AG04450 (cell line): ENCODE data around the gene IBA57. TPM values are rescaled to one million over a fixed set of nuclear protein-coding genes. Genes with fewer than 3 reads are reported as not detected.
"Not testable (repeated sequence)": the region's sequence is repeated elsewhere in the genome, so short reads cannot be mapped to it uniquely, and the experiment has no call there.

Experiments
- CTCF ChIA-PET: fragments of 300-600, 350-600 bp; formaldehyde crosslinking; extraction: SDS; loops from one replicate; lab custom pipeline; 2022; ENCODE audit warnings: antibody characterized with exemption, inconsistent platforms; lab: Charles Lee
- POLR2A ChIA-PET: fragments of 350-600 bp; formaldehyde crosslinking; extraction: SDS; loops from one replicate; lab custom pipeline; 2021; ENCODE audit warnings: antibody characterized with exemption, inconsistent platforms; lab: Yijun Ruan, JAX
- DNase-seq: peaks from one replicate; pipeline ENCODE4 v3.0.0-alpha.2; 2011; ENCODE audit warnings: low read depth, low spot score
- H3K27ac ChIP-seq: one replicate; pipeline ENCODE4 v1.5.1; 2012; ENCODE audit warnings: low read depth, low read length, control low read depth
- H3K27me3 ChIP-seq: one replicate; pipeline ENCODE4 v1.6.0; 2012; ENCODE audit warnings: low read length; ENCODE audit not compliant: control insufficient read depth, insufficient read depth
- H3K4me3 ChIP-seq: 2 replicates; pipeline ENCODE4 v1.5.1; 2011; ENCODE audit warnings: mild to moderate bottlenecking, low read depth, low read length, control low read depth
- H3K9me3 ChIP-seq: 2 replicates; pipeline ENCODE4 v1.5.1; 2012; ENCODE audit warnings: low read length; ENCODE audit not compliant: control insufficient read depth, insufficient read depth
- polyA plus RNA-seq: library from polyadenylated mRNA; depleted of rRNA; stranded (reverse); fragments of >200 nt; gene quantifications from 2 replicates; pipeline ENCODE4 v1.2.3, GENCODE V29; 2011
- TF ChIP-seq, protein P1 (sequence below): IDR thresholded peaks from 2 replicates; pipeline ENCODE4 v1.5.1; 2011; ENCODE audit warnings: low read depth, low read length, control low read depth, inconsistent platforms

Gene IBA57
- polyA plus RNA-seq, 1 experiment = 1.4 TPM

DNA sequence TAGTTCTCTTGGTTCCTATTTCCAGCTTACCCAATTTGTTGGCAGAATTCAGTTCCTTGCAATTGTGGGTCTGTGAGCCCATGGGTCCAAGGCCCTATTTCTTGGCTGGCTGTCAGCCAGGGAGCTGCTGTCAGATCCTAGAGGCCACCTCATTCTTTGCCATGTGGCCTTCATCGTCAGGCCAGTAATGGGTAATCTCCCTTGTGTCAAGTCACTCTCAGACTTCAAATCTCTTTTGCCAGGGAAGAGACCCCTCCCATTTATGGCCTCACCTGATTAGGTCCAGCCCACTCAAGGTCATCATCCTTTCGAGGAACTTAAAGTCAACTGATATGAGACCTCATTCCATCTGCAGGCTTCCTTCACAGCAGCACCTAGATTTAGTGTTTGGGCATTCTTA is 60.1 kb downstream of the IBA57 start:
- TF ChIP-seq, protein P1, sequence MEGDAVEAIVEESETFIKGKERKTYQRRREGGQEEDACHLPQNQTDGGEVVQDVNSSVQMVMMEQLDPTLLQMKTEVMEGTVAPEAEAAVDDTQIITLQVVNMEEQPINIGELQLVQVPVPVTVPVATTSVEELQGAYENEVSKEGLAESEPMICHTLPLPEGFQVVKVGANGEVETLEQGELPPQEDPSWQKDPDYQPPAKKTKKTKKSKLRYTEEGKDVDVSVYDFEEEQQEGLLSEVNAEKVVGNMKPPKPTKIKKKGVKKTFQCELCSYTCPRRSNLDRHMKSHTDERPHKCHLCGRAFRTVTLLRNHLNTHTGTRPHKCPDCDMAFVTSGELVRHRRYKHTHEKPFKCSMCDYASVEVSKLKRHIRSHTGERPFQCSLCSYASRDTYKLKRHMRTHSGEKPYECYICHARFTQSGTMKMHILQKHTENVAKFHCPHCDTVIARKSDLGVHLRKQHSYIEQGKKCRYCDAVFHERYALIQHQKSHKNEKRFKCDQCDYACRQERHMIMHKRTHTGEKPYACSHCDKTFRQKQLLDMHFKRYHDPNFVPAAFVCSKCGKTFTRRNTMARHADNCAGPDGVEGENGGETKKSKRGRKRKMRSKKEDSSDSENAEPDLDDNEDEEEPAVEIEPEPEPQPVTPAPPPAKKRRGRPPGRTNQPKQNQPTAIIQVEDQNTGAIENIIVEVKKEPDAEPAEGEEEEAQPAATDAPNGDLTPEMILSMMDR = no peak
- CTCF ChIA-PET = no interaction called here
- Histone ChIP-seq H3K27me3 (no peaks in the 10 kb centered on the region), H3K27ac (no peak overlapping the region), H3K9me3 (peaks cover 15% of the 10 kb centered on the region), H3K4me3 (no peak overlapping the region)
- no peak for DNase-seq
- POLR2A ChIA-PET = no interaction called here

DNA sequence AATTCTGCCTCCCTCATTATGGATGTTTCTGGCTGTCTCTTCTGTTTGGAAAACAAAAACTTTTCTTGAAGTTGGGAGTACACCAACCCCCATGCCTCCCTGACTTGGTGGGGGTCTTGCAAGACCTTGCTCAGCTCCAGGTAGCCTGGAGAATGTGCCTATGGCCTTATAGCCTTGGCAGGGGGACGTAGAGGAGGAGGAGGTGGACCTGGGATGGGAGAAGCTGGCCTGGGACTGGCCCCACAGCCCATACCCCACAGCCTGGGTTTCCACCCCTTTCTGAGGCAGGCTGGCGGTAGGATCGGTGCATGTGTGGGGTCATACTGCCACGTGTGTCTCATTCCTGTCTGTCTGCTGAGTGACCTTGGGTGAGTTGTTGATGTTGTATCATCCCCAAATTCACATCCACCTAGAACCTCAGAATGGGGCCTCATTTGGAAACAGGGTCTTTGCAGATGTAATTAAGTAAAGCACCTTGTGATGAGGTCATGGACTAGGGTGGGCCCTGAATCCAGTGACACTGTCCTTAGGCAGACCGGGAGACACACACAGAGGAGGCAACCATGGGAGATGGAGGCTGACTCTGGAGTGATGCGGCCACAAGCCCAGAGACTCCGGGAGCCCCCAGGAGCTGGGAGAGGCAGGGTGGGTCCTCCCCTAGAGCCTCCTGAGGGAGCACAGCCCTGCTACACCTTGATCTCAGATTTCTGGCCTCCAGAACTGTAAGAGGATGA is 60.7 kb downstream of the IBA57 start:
- no peak overlapping the region for H3K4me3 ChIP-seq
- H3K27me3 ChIP-seq = no peaks in the 10 kb centered on the region
- H3K9me3 ChIP-seq = peaks cover 15% of the 10 kb centered on the region
- TF ChIP-seq, protein P1 = no peak
- POLR2A ChIA-PET = no interaction called here
- H3K27ac ChIP-seq = no peak overlapping the region
- CTCF ChIA-PET = interaction anchor here (1.4 to 1.8 kb wide), 2 partner anchors 11 to 12 kb away, joined by 4 to 5 read pairs; no protein-coding TSS in a partner anchor
- no peak for DNase-seq

DNA sequence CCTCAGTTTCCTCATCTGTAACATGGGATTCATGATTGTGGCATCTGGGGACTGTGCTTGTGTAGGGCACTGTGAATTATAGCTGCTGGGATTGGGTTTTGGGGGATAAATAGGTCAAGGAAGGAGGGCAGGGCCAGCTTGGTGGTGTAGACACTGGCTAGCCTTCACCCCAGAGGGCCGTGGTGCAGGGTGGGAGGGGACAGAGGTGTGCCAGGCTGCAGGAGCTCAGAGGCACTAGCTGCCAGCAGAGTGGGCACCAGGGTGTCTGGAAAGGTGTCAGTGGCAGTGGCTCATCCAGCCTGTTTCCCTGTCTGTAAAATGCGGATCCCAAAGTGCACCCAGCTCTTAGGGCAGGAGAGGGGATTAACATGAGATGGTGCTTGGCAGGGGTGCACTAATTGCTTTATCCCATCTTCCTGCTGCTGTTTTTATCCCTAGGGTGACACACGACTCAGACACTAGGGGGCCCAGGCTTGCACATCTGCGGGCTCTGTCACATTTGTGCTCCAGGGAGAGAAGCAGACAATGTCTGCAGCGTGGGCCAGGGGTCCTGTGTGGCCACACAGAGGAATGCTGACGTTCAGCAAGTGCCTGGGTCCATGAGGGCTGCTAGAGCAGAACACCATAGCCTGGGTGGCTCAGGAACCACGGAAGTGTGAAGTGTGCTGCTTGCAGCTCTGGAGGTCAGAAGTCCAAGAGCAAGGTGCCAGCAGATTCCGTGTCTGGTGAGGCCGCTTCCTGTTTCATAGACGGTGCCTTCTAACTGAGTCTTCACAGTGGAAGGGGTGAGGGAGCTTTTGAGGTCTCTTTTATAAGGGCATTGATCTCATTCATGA is 61.6 kb downstream of the IBA57 start:
- ChIA-PET CTCF (interaction anchor here (0.6 to 1.8 kb wide), 3 partner anchors 10 to 231 kb away, joined by 4 to 5 read pairs (median 4); a partner anchor contains a TSS), POLR2A (no interaction called here)
- H3K27ac ChIP-seq = no peak overlapping the region
- DNase-seq = no peak
- no peaks in the 10 kb centered on the region for H3K27me3 ChIP-seq
- peaks cover 15% of the 10 kb centered on the region for H3K9me3 ChIP-seq
- TF ChIP-seq, protein P1 = peak; percentile 42; the same call in 1 of the 2 replicates
- H3K4me3 ChIP-seq = no peak overlapping the region

DNA sequence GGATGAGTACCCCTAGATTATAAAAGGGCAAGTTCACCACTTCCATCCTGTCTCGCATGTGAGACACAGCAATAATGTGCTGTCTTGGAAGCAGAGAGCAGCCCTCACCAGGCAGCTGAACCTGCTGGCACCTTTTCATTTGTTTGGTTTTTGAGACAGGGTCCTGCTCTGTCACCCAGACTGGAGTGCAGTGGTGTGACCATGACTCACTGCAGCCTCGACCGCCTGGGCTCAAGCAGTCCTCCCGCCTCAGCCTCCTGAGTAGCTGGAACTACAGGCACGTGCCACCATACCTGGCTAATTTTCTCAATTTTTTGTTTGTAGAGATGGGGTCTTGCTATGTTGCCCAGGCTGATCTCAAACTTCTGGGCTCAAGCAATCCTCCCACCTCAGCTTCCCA is 62.5 kb downstream of the IBA57 start:
- CTCF ChIA-PET = interaction anchor here (1.8 kb wide), 1 partner anchor 14 kb away, joined by 5 read pairs; no protein-coding TSS in a partner anchor
- H3K4me3 ChIP-seq, DNase-seq, H3K27me3 ChIP-seq, POLR2A ChIA-PET: not testable (repeated sequence)
- H3K9me3 ChIP-seq = peaks cover 15% of the 10 kb centered on the region
- peak overlapping the region; percentile 47 for H3K27ac ChIP-seq

DNA sequence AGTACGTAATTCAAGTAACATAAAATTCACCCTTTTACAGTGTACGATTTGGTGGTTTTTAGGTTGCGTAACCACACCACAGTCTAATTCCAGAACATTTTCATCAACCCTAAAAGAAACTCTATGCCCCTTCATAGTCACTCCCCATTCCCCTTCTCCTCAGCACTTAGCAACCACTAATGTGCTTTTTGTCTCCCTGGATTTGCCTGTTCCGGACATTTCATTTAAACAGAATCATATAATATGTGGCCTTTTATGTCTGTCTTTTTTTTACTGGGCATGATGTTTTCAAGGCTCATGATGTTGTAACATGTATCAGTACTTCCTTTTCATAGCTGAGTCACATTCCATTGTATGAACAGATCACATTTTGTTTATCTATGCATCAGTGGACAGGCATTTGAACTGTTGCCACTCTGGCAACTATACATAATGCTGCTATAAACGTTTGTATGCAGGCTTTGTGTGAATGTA is 63.0 kb downstream of the IBA57 start:
- Histone ChIP-seq H3K4me3 (no peak overlapping the region), H3K27ac (peak overlapping the region; percentile 47), H3K27me3 (no peaks in the 10 kb centered on the region), H3K9me3 (peaks cover 15% of the 10 kb centered on the region)
- POLR2A ChIA-PET = no interaction called here
- CTCF ChIA-PET = interaction anchor here (1.0 kb wide), 2 partner anchors 63 to 165 kb away, joined by 3 read pairs; partner anchors contain the start of gene IBA57
- TF ChIP-seq, protein P1 = no peak
- DNase-seq = peak; percentile 48
